ENCODE results near the gene STRN.

Gene STRN

DNA sequence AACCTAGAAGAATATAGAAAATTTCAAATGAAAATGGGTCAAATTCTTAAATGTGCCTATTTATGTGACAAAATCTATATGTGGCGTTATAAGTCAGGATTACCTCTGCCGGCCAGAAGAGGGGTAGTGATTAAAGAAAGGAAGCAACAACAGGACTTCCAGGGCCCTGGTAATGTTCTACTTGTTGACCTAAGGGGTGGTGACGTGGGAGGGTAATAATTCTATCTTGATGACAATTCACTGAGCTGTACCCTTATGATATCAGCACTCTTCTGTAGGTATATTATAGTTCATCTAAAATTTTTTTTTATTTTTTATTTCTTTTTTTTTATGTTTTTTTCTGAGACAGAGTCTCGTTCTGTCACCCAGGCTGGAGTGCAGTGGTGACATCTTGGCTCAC is 87.9 kb downstream of the STRN start:
- H3K4me3 ChIP-seq (ENCODE audit: low read depth in 1 of 2, low read length in 1 of 2) = no peak overlapping the region
- peaks cover 0 to 6% of the 10 kb centered on the region in 2 experiments for H3K4me1 ChIP-seq (ENCODE audit: control insufficient read depth in 1 of 2, insufficient read depth in 1 of 2, low read depth in 1 of 2, low read length in 1 of 2)
- H3K9me3 ChIP-seq = no peaks in the 10 kb centered on the region
- no peak overlapping the region for H3K27ac ChIP-seq
- no peaks in the 10 kb centered on the region for H3K27me3 ChIP-seq
- TF ChIP-seq, protein P1, sequence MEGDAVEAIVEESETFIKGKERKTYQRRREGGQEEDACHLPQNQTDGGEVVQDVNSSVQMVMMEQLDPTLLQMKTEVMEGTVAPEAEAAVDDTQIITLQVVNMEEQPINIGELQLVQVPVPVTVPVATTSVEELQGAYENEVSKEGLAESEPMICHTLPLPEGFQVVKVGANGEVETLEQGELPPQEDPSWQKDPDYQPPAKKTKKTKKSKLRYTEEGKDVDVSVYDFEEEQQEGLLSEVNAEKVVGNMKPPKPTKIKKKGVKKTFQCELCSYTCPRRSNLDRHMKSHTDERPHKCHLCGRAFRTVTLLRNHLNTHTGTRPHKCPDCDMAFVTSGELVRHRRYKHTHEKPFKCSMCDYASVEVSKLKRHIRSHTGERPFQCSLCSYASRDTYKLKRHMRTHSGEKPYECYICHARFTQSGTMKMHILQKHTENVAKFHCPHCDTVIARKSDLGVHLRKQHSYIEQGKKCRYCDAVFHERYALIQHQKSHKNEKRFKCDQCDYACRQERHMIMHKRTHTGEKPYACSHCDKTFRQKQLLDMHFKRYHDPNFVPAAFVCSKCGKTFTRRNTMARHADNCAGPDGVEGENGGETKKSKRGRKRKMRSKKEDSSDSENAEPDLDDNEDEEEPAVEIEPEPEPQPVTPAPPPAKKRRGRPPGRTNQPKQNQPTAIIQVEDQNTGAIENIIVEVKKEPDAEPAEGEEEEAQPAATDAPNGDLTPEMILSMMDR (IDR thresholded peaks at IDR 0.05) = no peak
- H3K36me3 ChIP-seq = peaks cover 80% of the 10 kb centered on the region

DNA sequence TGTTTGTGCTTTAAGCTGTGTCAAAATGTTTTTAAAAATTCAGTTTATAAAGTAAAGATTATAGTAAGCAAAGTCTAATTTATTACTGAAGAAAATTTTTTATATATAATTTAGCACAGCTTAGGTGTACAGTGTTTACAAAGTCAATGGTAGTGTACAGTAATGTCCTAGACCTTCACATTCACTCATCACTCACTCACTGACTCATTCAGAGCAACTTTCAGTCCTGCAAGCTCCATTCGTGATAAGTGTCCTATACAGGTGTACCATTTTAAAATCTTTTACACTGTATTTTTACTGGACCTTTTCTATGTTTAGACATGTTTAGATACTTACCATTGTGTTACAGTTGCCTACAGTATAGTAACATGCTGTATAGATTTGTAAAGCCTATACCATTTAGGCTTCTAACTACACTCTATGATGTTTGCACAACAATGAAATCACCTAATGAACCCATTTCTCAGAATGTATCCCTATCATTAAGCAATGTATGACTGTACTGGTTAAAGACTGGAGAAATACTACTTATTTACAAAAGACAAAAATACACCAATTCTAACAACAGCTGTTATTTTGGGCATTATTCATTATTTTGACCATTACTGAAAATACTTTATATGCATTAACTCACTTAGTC is 95.1 kb downstream of the STRN start:
- Histone ChIP-seq H3K9me3 (no peaks in the 10 kb centered on the region), H3K4me3 (ENCODE audit: low read depth in 1 of 2, low read length in 1 of 2) (no peak overlapping the region), H3K4me1 (ENCODE audit: control insufficient read depth in 1 of 2, insufficient read depth in 1 of 2, low read depth in 1 of 2, low read length in 1 of 2) (no peaks in the 10 kb centered on the region), H3K36me3 (peaks cover 57% of the 10 kb centered on the region), H3K27me3 (no peaks in the 10 kb centered on the region), H3K27ac (peak overlapping the region; percentile 36)
- TF ChIP-seq, protein P1 (IDR thresholded peaks at IDR 0.05) = no peak

DNA sequence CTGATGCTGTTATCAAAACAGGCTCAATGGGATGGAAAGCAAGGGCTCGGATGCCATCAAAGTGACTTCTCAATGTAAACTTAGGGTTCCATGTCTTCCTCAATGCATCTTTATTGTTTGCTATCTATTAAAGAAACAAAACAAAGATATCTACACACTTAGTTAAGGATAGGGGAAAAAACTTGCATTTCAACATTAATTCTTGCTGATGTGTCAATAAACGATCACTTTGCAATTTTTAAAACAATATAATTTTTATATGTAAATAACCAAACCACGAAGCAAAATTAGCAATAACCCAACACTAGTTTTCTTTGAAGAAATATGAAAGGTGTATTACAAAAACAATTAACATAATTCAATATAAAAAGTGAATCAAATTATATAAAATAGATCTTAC is 96.7 kb downstream of the STRN start:
- Histone ChIP-seq H3K9me3 (no peaks in the 10 kb centered on the region), H3K27ac (no peak overlapping the region), H3K4me1 (ENCODE audit: control insufficient read depth in 1 of 2, insufficient read depth in 1 of 2, low read depth in 1 of 2, low read length in 1 of 2) (no peaks in the 10 kb centered on the region), H3K27me3 (no peaks in the 10 kb centered on the region), H3K36me3 (peaks cover 52% of the 10 kb centered on the region), H3K4me3 (ENCODE audit: low read depth in 1 of 2, low read length in 1 of 2) (no peak overlapping the region)
- TF ChIP-seq, protein P1 (IDR thresholded peaks at IDR 0.05) = no peak

DNA sequence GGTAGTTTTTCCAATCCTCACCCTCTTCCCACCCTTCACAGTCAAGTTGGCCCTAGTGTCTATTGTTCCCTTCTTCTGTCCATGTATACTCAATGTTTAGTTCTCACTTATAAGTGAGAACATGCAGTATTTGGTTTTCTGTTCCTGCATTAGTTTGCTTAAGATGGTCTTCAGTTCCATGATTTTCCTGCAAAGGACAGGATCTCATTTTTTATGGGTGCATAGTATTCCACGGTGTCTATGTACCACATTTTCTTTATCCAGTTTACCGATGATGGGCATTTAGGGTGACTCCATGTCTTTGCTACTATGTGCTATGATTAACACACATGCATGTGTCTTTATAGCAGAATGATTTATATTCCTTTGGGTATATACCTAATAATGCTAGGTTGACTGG is 104.4 kb downstream of the STRN start:
- TF ChIP-seq, protein P1 (IDR thresholded peaks at IDR 0.05) = no peak
- no peak overlapping the region for H3K27ac ChIP-seq
- no peaks in the 10 kb centered on the region for H3K4me1 ChIP-seq (ENCODE audit: control insufficient read depth in 1 of 2, insufficient read depth in 1 of 2, low read depth in 1 of 2, low read length in 1 of 2)
- no peaks in the 10 kb centered on the region for H3K27me3 ChIP-seq
- H3K9me3 ChIP-seq = no peaks in the 10 kb centered on the region
- H3K4me3 ChIP-seq (ENCODE audit: low read depth in 1 of 2, low read length in 1 of 2) = no peak overlapping the region
- H3K36me3 ChIP-seq = peaks cover 62% of the 10 kb centered on the region

DNA sequence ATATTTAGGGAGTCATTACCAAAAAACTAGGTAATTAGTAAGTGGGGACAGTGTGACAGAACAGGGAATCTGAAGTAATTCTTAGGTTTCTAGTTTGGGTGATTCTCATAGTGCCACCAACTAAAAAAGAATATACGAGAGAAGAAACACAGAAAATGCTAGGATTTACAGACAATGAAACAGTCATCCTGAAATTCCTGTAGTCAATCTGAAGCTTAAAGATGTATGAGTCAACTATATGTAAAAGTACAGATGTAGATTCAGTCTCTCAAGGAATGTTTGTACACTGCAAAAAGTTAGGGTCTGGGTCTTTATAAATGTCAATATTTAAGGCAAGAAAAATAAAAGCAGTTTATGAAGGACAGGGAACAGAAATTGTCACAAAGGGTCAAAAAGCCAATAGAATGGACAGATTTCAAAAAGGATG is 107.0 kb downstream of the STRN start:
- Histone ChIP-seq H3K4me3 (ENCODE audit: low read depth in 1 of 2, low read length in 1 of 2) (no peak overlapping the region), H3K4me1 (ENCODE audit: control insufficient read depth in 1 of 2, insufficient read depth in 1 of 2, low read depth in 1 of 2, low read length in 1 of 2) (no peaks in the 10 kb centered on the region), H3K9me3 (no peaks in the 10 kb centered on the region), H3K27me3 (no peaks in the 10 kb centered on the region), H3K36me3 (peaks cover 70% of the 10 kb centered on the region), H3K27ac (no peak overlapping the region)
- TF ChIP-seq, protein P1 (IDR thresholded peaks at IDR 0.05) = no peak

Data from neutrophil (primary cell).